Naive B cell (primary cell): ENCODE results near the gene DHPS. TPM values are rescaled to one million over a fixed set of nuclear protein-coding genes. Genes with fewer than 3 reads are reported as not detected.

Source experiments
- ATAC-seq, 2 donors: fragments of 150-1000 bp; cut with Tn5 transposase; 2 replicates each; pipeline ENCODE4 v1.10.0; 2021; ENCODE audit warnings: low read depth in 2 of 2, mild to moderate bottlenecking in 2 of 2, moderate library complexity in 2 of 2
- DNase-seq: peaks from one replicate; pipeline ENCODE4 v3.0.0; 2022
- H3K27ac Mint-ChIP-seq, 6 donors: one replicate each; pipeline ENCODE4 v1.8.0; 2020 to 2022; ENCODE audit warnings: mild to moderate bottlenecking in 6 of 6, mixed read lengths in 6 of 6, moderate library complexity in 5 of 6, inconsistent platforms in 2 of 6
- H3K27me3 Mint-ChIP-seq, 3 donors: one replicate each; pipeline ENCODE4 v1.8.0; 2021 to 2022; ENCODE audit warnings: mixed read lengths in 3 of 3, mild to moderate bottlenecking in 1 of 3
- H3K36me3 Mint-ChIP-seq, 2 donors: one replicate each; pipeline ENCODE4 v1.8.0; 2020 to 2022; ENCODE audit warnings: mixed read lengths in 2 of 2, inconsistent platforms in 1 of 2, mild to moderate bottlenecking in 1 of 2
- H3K4me1 Mint-ChIP-seq, 3 donors: one replicate each; pipeline ENCODE4 v1.8.0; 2020 to 2022; ENCODE audit warnings: mixed read lengths in 3 of 3, inconsistent platforms in 1 of 3, mild to moderate bottlenecking in 1 of 3, moderate library complexity in 1 of 3
- H3K4me3 Mint-ChIP-seq, 8 donors: one replicate each; pipeline ENCODE4 v1.8.0; 2020 to 2022; ENCODE audit warnings: mild to moderate bottlenecking in 8 of 8, mixed read lengths in 8 of 8, moderate library complexity in 8 of 8, inconsistent platforms in 2 of 8
- H3K9me3 Mint-ChIP-seq, 7 donors: one replicate each; pipeline ENCODE4 v1.8.0; 2020 to 2022; ENCODE audit warnings: mixed read lengths in 7 of 7, mild to moderate bottlenecking in 5 of 7, inconsistent platforms in 2 of 7, moderate library complexity in 1 of 7
- polyA plus RNA-seq, 6 donors: library from polyadenylated mRNA; unstranded; fragments of 300-500 nt; fragmentation: Illumina TruSeq; gene quantifications; one replicate each; pipeline ENCODE4 v1.2.3, GENCODE V29; 2021; ENCODE audit warnings: low read depth in 6 of 6

The DHPS gene
- polyA plus RNA-seq, 6 donors from 2014 or later, result 83.5 to 132 (median 85.5) TPM

- peak overlapping the region in 2 of 6 donors; percentile 56 to 74 for H3K27ac Mint-ChIP-seq
- H3K4me1 Mint-ChIP-seq, result peaks cover 10 to 24% (median 14%) of the 10 kb centered on the region in 3 donors
- H3K4me3 Mint-ChIP-seq, result no peak overlapping the region
- H3K9me3 Mint-ChIP-seq, result no peaks in the 10 kb centered on the region
- peaks cover 0 to 4% of the 10 kb centered on the region in 2 donors for H3K36me3 Mint-ChIP-seq
- ATAC-seq (no peak), DNase-seq (no peak)
- H3K27me3 Mint-ChIP-seq, result no peaks in the 10 kb centered on the region
These were observed 40.2 kb downstream of the DHPS start for GRCh38 chr19:12641456-12641855.

GRCh38 chr19:12639901-12640613 lies 41.6 kb downstream of the DHPS start:
- H3K27me3 Mint-ChIP-seq, result no peaks in the 10 kb centered on the region
- H3K9me3 Mint-ChIP-seq, result no peaks in the 10 kb centered on the region
- peaks cover 0 to 4% of the 10 kb centered on the region in 2 donors for H3K36me3 Mint-ChIP-seq
- peak overlapping the region; percentile 32 to 92 (median 86) for H3K4me3 Mint-ChIP-seq
- peaks cover 14 to 27% (median 18%) of the 10 kb centered on the region in 3 donors for H3K4me1 Mint-ChIP-seq
- peak overlapping the region; percentile 90 to 96 (median 94) for H3K27ac Mint-ChIP-seq
- DNase-seq (peak; percentile 85), ATAC-seq (peak; percentile 96 to 97)

- ATAC-seq (no peak), DNase-seq (no peak)
- Mint-ChIP-seq H3K4me3 (no peak overlapping the region), H3K9me3 (no peaks in the 10 kb centered on the region), H3K27me3 (no peaks in the 10 kb centered on the region), H3K36me3 (peaks cover 0 to 6% of the 10 kb centered on the region in 2 donors), H3K4me1 (peaks cover 16 to 27% (median 20%) of the 10 kb centered on the region in 3 donors), H3K27ac (peak overlapping the region in 1 of 6 donors; percentile 38)
These were observed 43.0 kb downstream of the DHPS start for GRCh38 chr19:12638611-12639182.

GRCh38 chr19:12636631-12637030 lies 45.0 kb downstream of the DHPS start:
- ATAC-seq, result no peak
- no peak for DNase-seq
- no peak overlapping the region for H3K4me3 Mint-ChIP-seq
- H3K27me3 Mint-ChIP-seq, result no peaks in the 10 kb centered on the region
- peaks cover 0 to 6% of the 10 kb centered on the region in 2 donors for H3K36me3 Mint-ChIP-seq
- H3K27ac Mint-ChIP-seq, result peak overlapping the region in 1 of 6 donors; percentile 61
- H3K9me3 Mint-ChIP-seq, result no peaks in the 10 kb centered on the region
- H3K4me1 Mint-ChIP-seq, result peaks cover 16 to 32% (median 17%) of the 10 kb centered on the region in 3 donors

GRCh38 chr19:12629215-12629614 lies 52.5 kb downstream of the DHPS start:
- no peak for DNase-seq
- Mint-ChIP-seq H3K4me1 (peaks cover 0 to 10% (median 3%) of the 10 kb centered on the region in 3 donors), H3K36me3 (peaks cover 17 to 23% of the 10 kb centered on the region in 2 donors), H3K9me3 (peaks cover 0 to 19% (median 9%) of the 10 kb centered on the region in 7 donors), H3K4me3 (no peak overlapping the region), H3K27me3 (no peaks in the 10 kb centered on the region), H3K27ac (peak overlapping the region in 3 of 6 donors; percentile 24 to 56 (median 44))
- ATAC-seq, result no peak

GRCh38 chr19:12628040-12629022 lies 53.3 kb downstream of the DHPS start:
- peaks cover 0 to 19% (median 9%) of the 10 kb centered on the region in 7 donors for H3K9me3 Mint-ChIP-seq
- H3K27ac Mint-ChIP-seq, result peak overlapping the region in 1 of 6 donors; percentile 56
- H3K27me3 Mint-ChIP-seq, result no peaks in the 10 kb centered on the region
- DNase-seq (no peak), ATAC-seq (no peak)
- H3K4me1 Mint-ChIP-seq, result peaks cover 4 to 13% (median 6%) of the 10 kb centered on the region in 3 donors
- peaks cover 17 to 23% of the 10 kb centered on the region in 2 donors for H3K36me3 Mint-ChIP-seq
- no peak overlapping the region for H3K4me3 Mint-ChIP-seq

GRCh38 chr19:12626958-12627357 lies 54.7 kb downstream of the DHPS start:
- Mint-ChIP-seq H3K4me3 (no peak overlapping the region), H3K36me3 (peaks cover 17 to 23% of the 10 kb centered on the region in 2 donors), H3K9me3 (peaks cover 0 to 19% (median 9%) of the 10 kb centered on the region in 7 donors), H3K4me1 (peaks cover 9 to 20% (median 10%) of the 10 kb centered on the region in 3 donors), H3K27me3 (no peaks in the 10 kb centered on the region), H3K27ac (no peak overlapping the region)
- ATAC-seq (no peak), DNase-seq (no peak)

Other genes starting within 250 kb of the DHPS start
- gene ZNF443, start 240.9 kb downstream of the DHPS start, polyA plus RNA-seq, result 1 to 10 TPM; 1.4 to 4.3 (median 3.1) TPM
- 1 to 10 TPM in 5 of 6 donors, not detected in 1; 1.4 to 2.8 (median 2.3) TPM for gene ZNF709, start 197.1 kb downstream of the DHPS start, polyA plus RNA-seq
- gene ZNF564, start 130.4 kb downstream of the DHPS start, polyA plus RNA-seq, result 10 to 100 TPM; 14.8 to 22.7 (median 18.7) TPM
- gene ZNF490, start 71.1 kb downstream of the DHPS start, polyA plus RNA-seq, result 10 to 100 TPM in 4 of 6 donors, 1 to 10 TPM in 1, not detected in 1; 9.7 to 13.1 (median 12.2) TPM
- 10 to 100 TPM; 22.8 to 44.1 (median 28.2) TPM for gene ZNF791, start 71.0 kb downstream of the DHPS start, polyA plus RNA-seq
- gene MAN2B1, start 15.1 kb downstream of the DHPS start, polyA plus RNA-seq, result 10 to 100 TPM; 64.1 to 97.0 (median 76.9) TPM
- gene WDR83, start 15.1 kb downstream of the DHPS start, polyA plus RNA-seq, result 10 to 100 TPM; 12.6 to 34.5 (median 17.5) TPM
- not detected for gene GNG14, start 6.1 kb upstream of the DHPS start, polyA plus RNA-seq
- 1 to 10 TPM; 2.0 to 5.8 (median 4.9) TPM for gene FBXW9, start 14.8 kb upstream of the DHPS start, polyA plus RNA-seq
- 1 to 10 TPM in 5 of 6 donors, not detected in 1; 1.7 to 3.5 (median 2.7) TPM for gene TNPO2, start 42.1 kb upstream of the DHPS start, polyA plus RNA-seq
- gene TRIR, start 52.8 kb upstream of the DHPS start, polyA plus RNA-seq, result 100 to 1,000 TPM; 207 to 269 (median 230) TPM
- gene GET3, start 55.6 kb upstream of the DHPS start, polyA plus RNA-seq, result 100 to 1,000 TPM in 1 of 6 donors, 10 to 100 TPM in 5; 46.3 to 105 (median 53.5) TPM
- under 1 TPM in 1 of 6 donors, not detected in 5; 0.23 TPM for gene BEST2, start 69.9 kb upstream of the DHPS start, polyA plus RNA-seq
- 1 to 10 TPM; 1.1 to 7.1 (median 3.3) TPM for gene HOOK2, start 93.7 kb upstream of the DHPS start, polyA plus RNA-seq
- 1,000 to 10,000 TPM in 5 of 6 donors, 100 to 1,000 TPM in 1; 777 to 2,686 (median 1,649) TPM for gene JUNB, start 109.6 kb upstream of the DHPS start, polyA plus RNA-seq
- gene PRDX2, start 119.9 kb upstream of the DHPS start, polyA plus RNA-seq, result 100 to 1,000 TPM in 5 of 6 donors, 10 to 100 TPM in 1; 96.8 to 203 (median 126) TPM
- 1 to 10 TPM in 5 of 6 donors, not detected in 1; 2.0 to 6.6 (median 5.2) TPM for gene THSD8, start 120.2 kb upstream of the DHPS start, polyA plus RNA-seq
- gene RNASEH2A, start 124.7 kb upstream of the DHPS start, polyA plus RNA-seq, result 10 to 100 TPM; 19.7 to 30.9 (median 25.1) TPM
- gene RTBDN, start 152.7 kb upstream of the DHPS start, polyA plus RNA-seq, result not detected
- gene MAST1, start 156.6 kb upstream of the DHPS start, polyA plus RNA-seq, result 1 to 10 TPM in 3 of 6 donors, under 1 TPM in 2, not detected in 1; 0.10 to 2.5 (median 1.0) TPM
- gene DNASE2, start 199.6 kb upstream of the DHPS start, polyA plus RNA-seq, result 10 to 100 TPM; 24.5 to 55.8 (median 40.6) TPM
- gene KLF1, start 205.3 kb upstream of the DHPS start, polyA plus RNA-seq, result not detected
- 10 to 100 TPM in 5 of 6 donors, 1 to 10 TPM in 1; 7.8 to 16.3 (median 13.4) TPM for gene GCDH, start 209.3 kb upstream of the DHPS start, polyA plus RNA-seq
- gene SYCE2, start 237.4 kb upstream of the DHPS start, polyA plus RNA-seq, result under 1 TPM in 1 of 6 donors, not detected in 5; 0.21 TPM